K562 (cell line): ENCODE results near the gene HDHD2. TPM values are rescaled to one million over a fixed set of nuclear protein-coding genes. Genes with fewer than 3 reads are reported as not detected.

Source experiments
- ATAC-seq: fragments of 200-7000 bp; cut with Tn5 transposase; 3 replicates; pipeline ENCODE4 v1.9.1; 2020; ENCODE audit warnings: moderate library complexity
- BruUV-seq: library from RNA; stranded (reverse); fragments of 400-500 nt; replicated peaks from 2 replicates; lab custom pipeline; 2021; lab: Mats Ljungman, UMichigan
- CTCF ChIA-PET: fragments of 300-600 bp; formaldehyde crosslinking; extraction: SDS; loops from one replicate; lab custom pipeline; 2021; ENCODE audit warnings: low intra/inter-chr PET ratio; lab: Yijun Ruan, JAX
- POLR2A ChIA-PET: fragments of 300-600, 350-650 bp; sonication (Branson Sonifier 250); formaldehyde crosslinking; extraction: SDS; loops from one replicate; lab custom pipeline; 2021; ENCODE audit warnings: antibody characterized with exemption, inconsistent platforms; lab: Yijun Ruan, JAX
- DNase-seq, 4 experiments: peaks; one replicate each; pipeline versions ENCODE4 v3.0.0 to v3.0.0-alpha.2; 2011 to 2018; ENCODE audit warnings: low spot score in 3 of 4, mixed read lengths in 3 of 4; ENCODE audit errors: extremely low read depth in 1 of 4
- FAIRE-seq: peaks from 2 replicates; lab custom pipeline; 2011; peaks lifted over from hg19 to GRCh38; lab: Jason Lieb, UNC
- H2AFZ ChIP-seq: 2 replicates; pipeline ENCODE4 v1.6.0; 2011; ENCODE audit warnings: low read depth, low read length, control low read depth, inconsistent platforms
- H3K27ac ChIP-seq: fragments of 200-600 bp; 3 replicates; pipeline ENCODE4 v1.8.0; 2011; ENCODE audit warnings: low read depth, mild to moderate bottlenecking, control low read depth, inconsistent platforms, low read length, moderate library complexity, mixed read lengths; ENCODE audit errors: extremely low read depth
- H3K27me3 ChIP-seq, 2 experiments: fragments of 300-600 bp in 1 of 2; 2 replicates in 1 of 2; 3 replicates in 1 of 2; pipeline versions ENCODE4 v1.6.0 to v1.8.0; 2011; ENCODE audit warnings: inconsistent platforms in 2 of 2, low read length in 2 of 2, mild to moderate bottlenecking in 1 of 2, mixed read lengths in 1 of 2, moderate library complexity in 1 of 2; ENCODE audit not compliant: control insufficient read depth in 2 of 2, insufficient read depth in 2 of 2
- H3K36me3 ChIP-seq: fragments of 300-600 bp; 3 replicates; pipeline ENCODE4 v1.8.0; 2011; ENCODE audit warnings: mild to moderate bottlenecking, low read length, inconsistent platforms; ENCODE audit not compliant: control insufficient read depth, insufficient read depth
- H3K4me1 ChIP-seq, 2 experiments: fragments of 200-600 bp in 1 of 2; replicated peaks in 1 of 2; 2 replicates in 1 of 2; 3 replicates in 1 of 2; pipeline versions ENCODE4 v1.5.1 to v1.8.0; 2011; ENCODE audit warnings: inconsistent platforms in 2 of 2, low read length in 2 of 2, mild to moderate bottlenecking in 1 of 2, mixed read lengths in 1 of 2, moderate library complexity in 1 of 2; ENCODE audit not compliant: control insufficient read depth in 2 of 2, insufficient read depth in 2 of 2
- H3K4me2 ChIP-seq: 2 replicates; pipeline ENCODE4 v1.6.1; 2011; ENCODE audit warnings: low read length, control low read depth, inconsistent platforms, mixed read lengths; ENCODE audit not compliant: insufficient read depth
- H3K4me3 ChIP-seq: fragments of 200-600 bp; sonication (generic), shearing (Covaris generic); 2 replicates; pipeline ENCODE4 v1.5.1; 2016; ENCODE audit warnings: control low read depth, inconsistent platforms
- H3K79me2 ChIP-seq: fragments of 200-600 bp; 3 replicates; pipeline ENCODE4 v1.8.0; 2011; ENCODE audit warnings: low read length, inconsistent platforms; ENCODE audit not compliant: control insufficient read depth, insufficient read depth
- H3K9ac ChIP-seq, 2 experiments: 2 replicates each; pipeline versions ENCODE4 v1.6.0 to v1.6.1; 2011; ENCODE audit warnings: low read depth in 2 of 2, low read length in 2 of 2, control low read depth in 1 of 2, inconsistent platforms in 1 of 2, mild to moderate bottlenecking in 1 of 2, mixed read lengths in 1 of 2; ENCODE audit not compliant: insufficient read depth in 1 of 2
- H3K9me1 ChIP-seq: one replicate; pipeline ENCODE4 v1.6.0; 2011; ENCODE audit warnings: inconsistent platforms, mild to moderate bottlenecking, low read length, moderate library complexity; ENCODE audit not compliant: control insufficient read depth, insufficient read depth
- H3K9me3 ChIP-seq: replicated peaks from 2 replicates; pipeline ENCODE4 v1.5.1; 2011; ENCODE audit warnings: low read depth, low read length, inconsistent platforms; ENCODE audit not compliant: control insufficient read depth, insufficient read depth
- H4K20me1 ChIP-seq: replicated peaks from 2 replicates; pipeline ENCODE4 v1.6.1; 2011; ENCODE audit warnings: low read length, inconsistent platforms, mixed read lengths; ENCODE audit not compliant: control insufficient read depth, insufficient read depth
- ARID1B ChIP-seq: fragments of 450-650 bp; IDR thresholded peaks from 2 replicates; pipeline ENCODE4 v1.6.1; 2016; ENCODE audit warnings: antibody characterized with exemption, mild to moderate bottlenecking, inconsistent platforms
- CBFA2T2 ChIP-seq: fragments of 450-650 bp; conservative IDR thresholded peaks from 2 replicates; pipeline ENCODE4 v1.6.1; 2017; ENCODE audit warnings: mild to moderate bottlenecking
- CBFA2T3 ChIP-seq: fragments of 450-650 bp; IDR thresholded peaks from 2 replicates; pipeline ENCODE4 v1.6.1; 2017
- DPF2 ChIP-seq: fragments of 450-650 bp; IDR thresholded peaks from 2 replicates; pipeline ENCODE4 v1.6.1; 2016
- EP300 ChIP-seq: IDR thresholded peaks from 2 replicates; pipeline ENCODE4 v1.6.1; 2012; ENCODE audit warnings: low read length, improper control_type of control experiment
- HDAC6 ChIP-seq: IDR thresholded peaks from 2 replicates; pipeline ENCODE4 v1.6.1; 2012; ENCODE audit warnings: low read depth, mild to moderate bottlenecking, control low read depth, inconsistent platforms, low read length, moderate library complexity
- JUNB ChIP-seq: fragments of 450-650 bp; formaldehyde crosslinking; conservative IDR thresholded peaks from 2 replicates; pipeline ENCODE4 v1.4.0; 2020; ENCODE audit warnings: mild to moderate bottlenecking
- MAFG ChIP-seq: fragments of 450-650 bp; conservative IDR thresholded peaks from 2 replicates; pipeline ENCODE4 v1.6.1; 2016; ENCODE audit warnings: missing genetic modification characterization, missing compliant biosample characterization
- MECOM ChIP-seq: fragments of 250-450 bp; sonication (Bioruptor Pico); IDR thresholded peaks from 2 replicates; pipeline ENCODE4 v1.8.0; 2022; ENCODE audit warnings: inconsistent platforms
- MTA2 ChIP-seq: fragments of 450-650 bp; IDR thresholded peaks from 2 replicates; pipeline ENCODE4 v1.6.1; 2016; ENCODE audit warnings: low read depth
- NCOR1 ChIP-seq: fragments of 450-650 bp; IDR thresholded peaks from 2 replicates; pipeline ENCODE4 v1.6.1; 2016; ENCODE audit warnings: mild to moderate bottlenecking, moderate library complexity
- NRF1 ChIP-seq, 2 experiments: fragments of 450-650 bp; IDR thresholded peaks in 1 of 2; conservative IDR thresholded peaks in 1 of 2; 2 replicates each; pipeline ENCODE4 v1.6.1; 2014; ENCODE audit warnings: mild to moderate bottlenecking in 2 of 2
- RCOR1 ChIP-seq, 2 experiments: IDR thresholded peaks; 2 replicates each; pipeline ENCODE4 v1.6.1; 2012; ENCODE audit warnings: low read depth in 2 of 2, low read length in 2 of 2, borderline replicate concordance in 1 of 2, improper control_type of control experiment in 1 of 2
- TAL1 ChIP-seq: fragments of 450-650 bp; IDR thresholded peaks from 2 replicates; pipeline ENCODE4 v1.6.1; 2016; ENCODE audit warnings: mild to moderate bottlenecking
- TBL1XR1 ChIP-seq, 2 experiments: IDR thresholded peaks; 2 replicates each; pipeline ENCODE4 v1.6.1; 2012; ENCODE audit warnings: improper control_type of control experiment in 2 of 2, low read length in 2 of 2, mild to moderate bottlenecking in 1 of 2
- TCF3 ChIP-seq: sonication (generic); formaldehyde crosslinking; IDR thresholded peaks from 2 replicates; pipeline ENCODE4 v1.4.0; 2020; ENCODE audit warnings: mild to moderate bottlenecking, missing genetic modification reagents
- ZNF184 ChIP-seq: sonication (generic); formaldehyde crosslinking; IDR thresholded peaks from 2 replicates; pipeline ENCODE4 v1.5.0; 2020; ENCODE audit warnings: missing genetic modification reagents
- ZNF324 ChIP-seq: fragments of 250-450 bp; sonication (Bioruptor Pico); IDR thresholded peaks from 2 replicates; pipeline ENCODE4 v1.4.0; 2020; ENCODE audit warnings: mild to moderate bottlenecking
- ZNF695 ChIP-seq: fragments of 450-650 bp; formaldehyde crosslinking; IDR thresholded peaks from 2 replicates; pipeline ENCODE4 v1.4.0; 2020; ENCODE audit warnings: mild to moderate bottlenecking, moderate library complexity
- ZNF75A ChIP-seq: fragments of 450-650 bp; formaldehyde crosslinking; IDR thresholded peaks from 2 replicates; pipeline ENCODE4 v1.4.0; 2020; ENCODE audit warnings: mild to moderate bottlenecking
- WGBS: fragments of 100-300 bp; shearing (Covaris generic); methylation state at CpG from one replicate; pipeline ENCODE4 v1.1.6; 2016; ENCODE audit warnings: low coverage, mixed read lengths; ENCODE audit not compliant: insufficient coverage; ENCODE audit errors: missing lambda C conversion rate; 5-methylcytosine and 5-hydroxymethylcytosine counted together
- in situ Hi-C: fragments of 300-500 bp; cut with MboI; formaldehyde crosslinking; loops from 4 replicates; pipeline ENCODE4 v1.15.0; 2018; ENCODE audit warnings: inconsistent platforms, mixed read lengths
- intact Hi-C: fragments of 100-400 bp; cut with micrococcal nuclease; formaldehyde crosslinking; loops from 2 replicates; pipeline ENCODE4 v1.14.2; 2022
- polyA plus RNA-seq, 8 experiments: library from polyadenylated mRNA; depleted of rRNA in 4 of 8; stranded (reverse) in 5 of 8; unstranded in 3 of 8; fragments of >200 nt; fragmentation: Nextera tagmentation in 2 of 8; fragmentation: Illumina TruSeq in 1 of 8; extraction: Ambion mirVana in 2 of 8; extraction: Trizol in 1 of 8; gene quantifications; 2 replicates each; pipeline versions ENCODE4 v1.2.1 to v1.2.3, GENCODE V29; 2011 to 2014; ENCODE audit warnings: inconsistent platforms in 1 of 8, missing spikeins in 1 of 8
- total RNA-seq, 7 experiments: library from RNA; depleted of rRNA in 6 of 7; stranded (reverse); fragments of >200 nt in 6 of 7; fragmentation: Illumina TruSeq in 2 of 7; extraction: Trizol in 2 of 7; gene quantifications; 2 replicates each; pipeline versions ENCODE4 v1.2.1 to v1.2.3, GENCODE V29; 2011 to 2021; ENCODE audit warnings: low replicate concordance in 1 of 7

Gene HDHD2
- total and polyA plus RNA-seq, 9 of the 15 experiments (the other 6 are each of a cell fraction or from before 2014, with no cell fraction given), result 6.8 to 25.2 (median 21.5) TPM

DNA sequence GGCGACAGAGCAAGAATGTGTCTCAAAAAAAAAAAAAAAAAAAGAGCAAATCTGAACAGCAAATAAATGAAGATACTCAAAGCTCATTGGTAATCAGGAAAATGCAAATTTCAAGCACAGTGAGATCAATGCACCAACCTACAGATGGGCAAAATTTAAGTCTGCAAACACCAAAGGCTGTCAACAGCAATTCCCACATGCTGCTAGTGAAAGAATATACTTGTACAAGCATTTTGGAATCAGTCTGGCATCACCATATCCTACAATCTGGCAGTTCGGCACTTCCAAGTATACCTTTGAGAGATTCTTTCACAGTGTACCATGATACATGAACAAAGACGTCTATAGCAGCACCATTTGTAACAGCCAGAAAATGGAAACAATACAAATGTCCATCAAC lies 4.1 kb downstream of the HDHD2 start:
- ChIA-PET CTCF (no interaction called here), POLR2A (no interaction called here)
- ATAC-seq (no peak), DNase-seq (no peak), FAIRE-seq (no peak)
- Histone ChIP-seq H3K9me3 (no peaks in the 10 kb centered on the region), H3K9me1 (no peaks in the 10 kb centered on the region), H3K27ac (no peak overlapping the region), H3K4me2 (no peak overlapping the region), H3K36me3 (peaks cover 6% of the 10 kb centered on the region; the same call in 2 of the 3 replicates), H3K4me1 (peaks cover 7 to 20% of the 10 kb centered on the region in 2 experiments; a peak in 4 of 5 replicates), H3K4me3 (no peak overlapping the region), H2AFZ (no peak overlapping the region), H4K20me1 (peaks cover 4% of the 10 kb centered on the region; the same call in 1 of the 2 replicates), H3K79me2 (peaks cover 88% of the 10 kb centered on the region), H3K9ac (no peak overlapping the region), H3K27me3 (no peaks in the 10 kb centered on the region)
- in situ Hi-C loops, result no loop called here
- 72% methylated on average over 3 of the region's 3 CpGs for WGBS
- no TSS peak for BruUV-seq
- intact Hi-C loops, result no loop called here
- TF ChIP-seq MAFG (tag), result no peak
- TF ChIP-seq ZNF324 (CRISPR knock-in tag), result no peak
- no peak for TF ChIP-seq HDAC6

GRCh38 chr18:47143899-47144485 lies 6.3 kb downstream of the HDHD2 start:
- in situ Hi-C loops (no loop called here), intact Hi-C loops (no loop called here)
- H3K9me1 ChIP-seq, result no peaks in the 10 kb centered on the region
- H3K36me3 ChIP-seq, result peaks cover 6% of the 10 kb centered on the region; the same call in 2 of the 3 replicates
- H3K27me3 ChIP-seq, result no peaks in the 10 kb centered on the region
- 19% methylated on average over 4 of the region's 4 CpGs for WGBS
- no peak overlapping the region for H2AFZ ChIP-seq
- peak overlapping the region; percentile 55 for H3K4me2 ChIP-seq
- H3K79me2 ChIP-seq, result peaks cover 83% of the 10 kb centered on the region
- 0 out of 3 replicates have a peak overlapping the region, but pooled peaks have one; percentile 15 for H3K27ac ChIP-seq
- H3K4me1 ChIP-seq, result peaks cover 0 to 17% of the 10 kb centered on the region in 2 experiments; a peak in 3 of 5 replicates
- FAIRE-seq (no peak), ATAC-seq (peak; percentile 73), DNase-seq (peak in 2 of 4 experiments; percentile 33 to 51)
- BruUV-seq, result no TSS peak
- CTCF ChIA-PET, result no interaction called here
- TF ChIP-seq ZNF75A (CRISPR knock-in tag) (no peak), NRF1 (conservative IDR thresholded peaks at IDR 0.05 in 1 of 2, IDR thresholded peaks at IDR 0.05 in 1 of 2) (peak; percentile 77 to 79), NCOR1 (peak; percentile 48; the same call in 1 of the 2 replicates), CBFA2T2 (peak; percentile 57), ZNF695 (no peak), TCF3 (CRISPR knock-in tag) (peak; percentile 56), RCOR1 (IDR thresholded peaks at IDR 0.05; ENCODE audit: borderline replicate concordance in 1 of 2, low read depth in 2 of 2, low read length in 2 of 2) (0 out of 4 replicates have a peak, but pooled peaks of 1 of the 2 experiments have one; percentile 17), CBFA2T3 (peak; percentile 72), TAL1 (peak; percentile 31; the same call in 1 of the 2 replicates), EP300 (peak; percentile 41; the same call in 1 of the 2 replicates), MECOM (CRISPR knock-in tag) (0 out of 2 replicates have a peak, but pooled peaks have one; percentile 43), MTA2 (peak; percentile 17; the same call in 1 of the 2 replicates), ARID1B (peak; percentile 46; the same call in 1 of the 2 replicates), TBL1XR1 (IDR thresholded peaks at IDR 0.05; ENCODE audit: low read length in 2 of 2) (peak in 1 of 2 experiments; percentile 8; a peak in 1 of 4 replicates), ZNF184 (CRISPR knock-in tag) (no peak), JUNB (CRISPR knock-in tag) (no peak), DPF2 (0 out of 2 replicates have a peak, but pooled peaks have one; percentile 27)
- peaks cover 4% of the 10 kb centered on the region; the same call in 1 of the 2 replicates for H4K20me1 ChIP-seq
- no peaks in the 10 kb centered on the region for H3K9me3 ChIP-seq
- POLR2A ChIA-PET, result no interaction called here
- H3K9ac ChIP-seq, result no peak overlapping the region
- no peak overlapping the region for H3K4me3 ChIP-seq
